DND-41 (cell line): ENCODE measurements around the gene PHYH.

ENCODE experiments used
- CTCF ChIP-seq: IDR thresholded peaks from 2 replicates; pipeline ENCODE4 v1.5.1; 2012; ENCODE audit warnings: borderline replicate concordance, low read length, moderate library complexity, mild to moderate bottlenecking; ENCODE audit not compliant: poor library complexity, severe bottlenecking; ENCODE audit errors: extremely low read depth
- EZH2 ChIP-seq: IDR thresholded peaks from 3 replicates; pipeline ENCODE4 v1.6.1; 2012; ENCODE audit warnings: borderline replicate concordance, low read depth, mild to moderate bottlenecking, moderate library complexity, low read length, inconsistent platforms; ENCODE audit not compliant: severe bottlenecking

GRCh38 chr10:13231190-13231589, 68.7 kb downstream of the PHYH start:
- TF ChIP-seq CTCF, result no peak
- TF ChIP-seq EZH2, result no peak
